ENCODE results near the gene BAG2. TPM values are rescaled to one million over a fixed set of nuclear protein-coding genes. Genes with fewer than 3 reads are reported as not detected.
A peak's percentile ranks its signal among the peaks of the same experiment; 100 is the strongest.

Gene BAG2
- total and polyA plus RNA-seq, 2 of the 13 experiments (the other 11 are each of a cell fraction or from before 2014, with no cell fraction given): 5.7 to 15.1 TPM

GRCh38 chr6:57190140-57190539 lies 18.0 kb downstream of the BAG2 start (continued):
- no peak for TF ChIP-seq SOX13 (IDR thresholded peaks at IDR 0.05)
- 0 out of 4 replicates have a peak, but pooled peaks of 1 of the 2 experiments have one; percentile 11 for TF ChIP-seq SOX13 (CRISPR knock-in tag; conservative IDR thresholded peaks at IDR 0.05 in 1 of 2, IDR thresholded peaks at IDR 0.05 in 1 of 2)
- no peak for TF ChIP-seq SIN3B (IDR thresholded peaks at IDR 0.05; ENCODE audit: low read length)
- TF ChIP-seq TERF1 (CRISPR knock-in tag; IDR thresholded peaks at IDR 0.05): no peak
- TF ChIP-seq SAFB2 (CRISPR knock-in tag; IDR thresholded peaks at IDR 0.05; ENCODE audit: borderline replicate concordance, low read depth): no peak
- peak; percentile 58 for TF ChIP-seq HNF4A (CRISPR knock-in tag; IDR thresholded peaks at IDR 0.05)
- TF ChIP-seq HNF4G (IDR thresholded peaks at IDR 0.05; ENCODE audit: borderline replicate concordance, low read depth, low read length): peak; percentile 50; the same call in 1 of the 2 replicates
- no peak for TF ChIP-seq HNF4G (CRISPR knock-in tag; IDR thresholded peaks at IDR 0.05; ENCODE audit: borderline replicate concordance, low read depth)
- no peak for TF ChIP-seq LRRFIP1 (CRISPR knock-in tag; conservative IDR thresholded peaks at IDR 0.05)
- TF ChIP-seq ZKSCAN5 (CRISPR knock-in tag; IDR thresholded peaks at IDR 0.05): no peak
- TF ChIP-seq CSRNP1 (CRISPR knock-in tag; IDR thresholded peaks at IDR 0.05): no peak
- TF ChIP-seq IRF9 (CRISPR knock-in tag; IDR thresholded peaks at IDR 0.05; ENCODE audit: borderline replicate concordance): no peak
- TF ChIP-seq ZNF224 (CRISPR knock-in tag; IDR thresholded peaks at IDR 0.05): no peak
- TF ChIP-seq HMG20B (CRISPR knock-in tag; conservative IDR thresholded peaks at IDR 0.05): no peak
- no peak for TF ChIP-seq ZSCAN12 (CRISPR knock-in tag; IDR thresholded peaks at IDR 0.05)
- no peak for TF ChIP-seq ZNF639 (CRISPR knock-in tag; conservative IDR thresholded peaks at IDR 0.05)
- peak; percentile 47; the same call in 1 of the 2 replicates for TF ChIP-seq RAD21 (CRISPR knock-in tag; IDR thresholded peaks at IDR 0.05)
- TF ChIP-seq MATR3 (CRISPR knock-in tag; IDR thresholded peaks at IDR 0.05): no peak
- no peak for TF ChIP-seq TFAP4 (IDR thresholded peaks at IDR 0.05; ENCODE audit: borderline replicate concordance, low read depth)
- no peak for TF ChIP-seq KDM2A (CRISPR knock-in tag; IDR thresholded peaks at IDR 0.05; ENCODE audit: borderline replicate concordance, low read depth)
- peak; percentile 62; the same call in 1 of the 2 replicates for TF ChIP-seq ZNF614 (CRISPR knock-in tag; IDR thresholded peaks at IDR 0.05; ENCODE audit: borderline replicate concordance)
- TF ChIP-seq GPN1 (CRISPR knock-in tag; IDR thresholded peaks at IDR 0.05; ENCODE audit: borderline replicate concordance): no peak

All from HepG2 (cell line).